Neural crest cell (in vitro differentiated cells): ENCODE data around the gene GRM1. TPM values are rescaled to one million over a fixed set of nuclear protein-coding genes. Genes with fewer than 3 reads are reported as not detected.

ENCODE experiments used
- DNase-seq: peaks from one replicate; pipeline ENCODE4 v3.0.0; 2021; ENCODE audit warnings: low read depth, mixed read lengths, low spot score
- H3K27ac Mint-ChIP-seq: one replicate; pipeline ENCODE4 v1.8.0; 2021; ENCODE audit warnings: mild to moderate bottlenecking, mixed read lengths; ENCODE audit not compliant: unreplicated experiment
- H3K27me3 Mint-ChIP-seq: 2 replicates; pipeline ENCODE4 v1.8.0; 2021; ENCODE audit warnings: low read depth, mild to moderate bottlenecking, mixed read lengths
- H3K36me3 Mint-ChIP-seq: 2 replicates; pipeline ENCODE4 v1.8.0; 2021; ENCODE audit warnings: low read depth, mild to moderate bottlenecking, mixed read lengths
- H3K4me1 Mint-ChIP-seq: 2 replicates; pipeline ENCODE4 v1.8.0; 2021; ENCODE audit warnings: mixed read lengths
- H3K4me3 Mint-ChIP-seq: one replicate; pipeline ENCODE4 v1.8.0; 2021; ENCODE audit warnings: mild to moderate bottlenecking, mixed read lengths
- H3K9me3 Mint-ChIP-seq: 2 replicates; pipeline ENCODE4 v1.8.0; 2021; ENCODE audit warnings: mixed read lengths
- CTCF ChIP-seq: fragments of 200-600 bp; sonication (generic); conservative IDR thresholded peaks from 2 replicates; pipeline ENCODE4 v1.5.0; 2021; ENCODE audit warnings: antibody characterized with exemption, mild to moderate bottlenecking
- total RNA-seq: library from RNA; stranded (reverse); gene quantifications from 2 replicates; pipeline ENCODE4 v1.2.1, GENCODE V29; 2021

GRM1 gene
- total RNA-seq, 1 donor from 2014 or later, result 0.63 TPM

GRCh38 chr6:146189131-146189530 is 160.3 kb downstream of the GRM1 start:
- H3K27ac Mint-ChIP-seq, result no peak overlapping the region
- no peaks in the 10 kb centered on the region for H3K27me3 Mint-ChIP-seq
- DNase-seq, result no peak
- H3K4me1 Mint-ChIP-seq, result peaks cover 8% of the 10 kb centered on the region
- no peak for TF ChIP-seq CTCF
- no peaks in the 10 kb centered on the region for H3K9me3 Mint-ChIP-seq
- H3K36me3 Mint-ChIP-seq, result no peaks in the 10 kb centered on the region
- no peak overlapping the region for H3K4me3 Mint-ChIP-seq

GRCh38 chr6:146190581-146190980 is 161.7 kb downstream of the GRM1 start:
- DNase-seq, result no peak
- Mint-ChIP-seq H3K9me3 (peaks cover 3% of the 10 kb centered on the region), H3K27ac (no peak overlapping the region), H3K27me3 (no peaks in the 10 kb centered on the region), H3K4me3 (no peak overlapping the region), H3K4me1 (peaks cover 8% of the 10 kb centered on the region), H3K36me3 (no peaks in the 10 kb centered on the region)
- no peak for TF ChIP-seq CTCF

- no peak overlapping the region for H3K27ac Mint-ChIP-seq
- peaks cover 8% of the 10 kb centered on the region for H3K4me1 Mint-ChIP-seq
- TF ChIP-seq CTCF, result no peak
- H3K36me3 Mint-ChIP-seq, result no peaks in the 10 kb centered on the region
- no peak for DNase-seq
- no peak overlapping the region for H3K4me3 Mint-ChIP-seq
- peaks cover 3% of the 10 kb centered on the region for H3K9me3 Mint-ChIP-seq
- H3K27me3 Mint-ChIP-seq, result no peaks in the 10 kb centered on the region
Observed at GRCh38 chr6:146191166-146191565, 162.3 kb downstream of the GRM1 start.

GRCh38 chr6:146191612-146192011 is 162.8 kb downstream of the GRM1 start:
- no peak for TF ChIP-seq CTCF
- peaks cover 3% of the 10 kb centered on the region for H3K9me3 Mint-ChIP-seq
- no peak overlapping the region for H3K4me3 Mint-ChIP-seq
- no peak for DNase-seq
- H3K36me3 Mint-ChIP-seq, result no peaks in the 10 kb centered on the region
- no peaks in the 10 kb centered on the region for H3K27me3 Mint-ChIP-seq
- H3K27ac Mint-ChIP-seq, result no peak overlapping the region
- peaks cover 8% of the 10 kb centered on the region for H3K4me1 Mint-ChIP-seq

- no peaks in the 10 kb centered on the region for H3K27me3 Mint-ChIP-seq
- H3K9me3 Mint-ChIP-seq, result peaks cover 3% of the 10 kb centered on the region
- TF ChIP-seq CTCF, result no peak
- H3K36me3 Mint-ChIP-seq, result no peaks in the 10 kb centered on the region
- peaks cover 8% of the 10 kb centered on the region for H3K4me1 Mint-ChIP-seq
- H3K27ac Mint-ChIP-seq, result no peak overlapping the region
- no peak overlapping the region for H3K4me3 Mint-ChIP-seq
- DNase-seq, result no peak
Observed at GRCh38 chr6:146194434-146194833, 165.6 kb downstream of the GRM1 start.

- H3K27me3 Mint-ChIP-seq, result no peaks in the 10 kb centered on the region
- no peaks in the 10 kb centered on the region for H3K36me3 Mint-ChIP-seq
- H3K4me1 Mint-ChIP-seq, result peaks cover 10% of the 10 kb centered on the region
- peak overlapping the region; percentile 15 for H3K27ac Mint-ChIP-seq
- no peak for DNase-seq
- TF ChIP-seq CTCF, result no peak
- H3K9me3 Mint-ChIP-seq, result peaks cover 3% of the 10 kb centered on the region
- H3K4me3 Mint-ChIP-seq, result no peak overlapping the region
Observed at GRCh38 chr6:146200176-146200575, 171.3 kb downstream of the GRM1 start.
